ENCODE results near the gene ACADVL. TPM values are rescaled to one million over a fixed set of nuclear protein-coding genes. Genes with fewer than 3 reads are reported as not detected.
A peak's percentile ranks its signal among the peaks of the same experiment; 100 is the strongest.

Gene ACADVL
- total and polyA plus RNA-seq, 12 donors, result 961 to 6,098 (median 1,772) TPM

- peak in 1 of 7 donors; percentile 52 for DNase-seq
- WGBS, 4 donors, result 74 to 83% (median 78%) methylated on average over 4 to 7 of the region's 7 CpGs
Measured at GRCh38 chr17:7258731-7259554, 39.2 kb downstream of the ACADVL start.

DNA sequence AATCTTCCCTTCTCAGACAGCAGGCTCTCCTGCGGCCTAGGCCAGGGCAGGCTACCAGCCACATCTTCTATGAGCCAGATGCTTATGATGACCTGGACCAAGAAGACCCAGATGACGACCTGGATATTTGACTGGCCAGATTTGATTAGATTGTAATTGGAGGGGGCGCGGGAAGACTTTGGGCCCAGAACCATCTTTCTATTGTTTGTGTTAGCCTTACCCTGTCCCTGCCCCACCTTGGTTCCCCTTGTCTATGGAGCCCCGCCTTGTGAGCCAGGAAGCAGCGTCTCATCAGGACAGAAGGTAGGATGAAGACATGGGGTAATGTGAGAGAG, 39.8 kb downstream of the ACADVL start:
- H3K4me1 ChIP-seq (replicated peaks in 1 of 2), result peaks cover 12 to 21% of the 10 kb centered on the region in 2 donors
- 91 to 97% (median 95%) methylated on average over 6 of the region's 6 CpGs for WGBS, 4 donors
- intact Hi-C loops (cut with DNase I), result no loop called here
- no peak overlapping the region for H3K27ac ChIP-seq
- no peaks in the 10 kb centered on the region for H3K27me3 ChIP-seq
- H3K36me3 ChIP-seq (replicated peaks in 1 of 2), result peaks cover 0 to 44% of the 10 kb centered on the region in 2 donors
- no peaks in the 10 kb centered on the region for H3K9me3 ChIP-seq (replicated peaks in 1 of 3)
- no peak for DNase-seq
- no peak overlapping the region for H3K4me3 ChIP-seq
- TF ChIP-seq POLR2A (IDR thresholded peaks at IDR 0.05), result no peak

More at GRCh38 chr17:7258731-7259554, 39.2 kb downstream of the ACADVL start:
- TF ChIP-seq POLR2A (IDR thresholded peaks at IDR 0.05) (no peak), CTCF (IDR thresholded peaks at IDR 0.05) (no peak)
- Histone ChIP-seq H3K9me3 (replicated peaks in 1 of 3) (no peaks in the 10 kb centered on the region), H3K4me1 (replicated peaks in 1 of 2) (peaks cover 12 to 26% of the 10 kb centered on the region in 2 donors), H3K36me3 (replicated peaks in 1 of 2) (peaks cover 0 to 50% of the 10 kb centered on the region in 2 donors), H3K27me3 (no peaks in the 10 kb centered on the region), H3K4me3 (no peak overlapping the region), H3K27ac (no peak overlapping the region)
- intact Hi-C loops (cut with DNase I), result no loop called here

DNA sequence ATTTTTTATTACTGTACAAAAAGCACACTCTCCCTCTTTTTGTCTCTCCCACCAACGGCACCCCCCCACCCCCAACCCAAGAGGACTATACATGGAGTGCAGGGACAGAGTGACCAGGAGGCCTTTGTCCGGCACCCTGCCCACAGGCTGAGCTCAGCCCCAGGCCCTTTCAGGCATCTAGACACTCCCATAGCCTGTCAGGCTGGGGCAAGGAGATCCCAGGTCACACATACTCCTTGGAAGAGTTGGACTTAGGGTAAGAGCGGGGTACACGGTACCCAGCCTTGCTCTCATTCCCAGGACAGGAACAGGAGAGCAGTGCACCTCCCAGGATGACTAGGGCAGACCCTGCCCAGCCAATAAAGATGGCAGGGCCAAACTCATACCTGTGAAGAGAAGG, 40.4 kb downstream of the ACADVL start:
- DNase-seq, result no peak
- peak overlapping the region in 1 of 5 donors; percentile 81 for H3K27ac ChIP-seq
- H3K27me3 ChIP-seq, result no peaks in the 10 kb centered on the region
- 83 to 85% (median 84%) methylated on average over 4 of the region's 4 CpGs for WGBS, 4 donors
- peaks cover 0 to 38% of the 10 kb centered on the region in 2 donors for H3K36me3 ChIP-seq (replicated peaks in 1 of 2)
- TF ChIP-seq CTCF (IDR thresholded peaks at IDR 0.05) (no peak), POLR2A (IDR thresholded peaks at IDR 0.05) (no peak)
- H3K4me1 ChIP-seq (replicated peaks in 1 of 2), result peaks cover 12 to 21% of the 10 kb centered on the region in 2 donors
- no peaks in the 10 kb centered on the region for H3K9me3 ChIP-seq (replicated peaks in 1 of 3)
- peak overlapping the region in 1 of 4 donors; percentile 61 for H3K4me3 ChIP-seq
- intact Hi-C loops (cut with DNase I), result loop anchor here in 1 of 2 donors (5.0 kb wide), 1 partner anchor 42 kb away; no protein-coding TSS in a partner anchor

- H3K36me3 ChIP-seq (replicated peaks in 1 of 2), result peaks cover 0 to 31% of the 10 kb centered on the region in 2 donors
- no peaks in the 10 kb centered on the region for H3K27me3 ChIP-seq
- H3K4me3 ChIP-seq, result peak overlapping the region in 2 of 4 donors; percentile 14 to 61
- peak in 4 of 7 donors; percentile 56 to 64 (median 62) for DNase-seq
- H3K4me1 ChIP-seq (replicated peaks in 1 of 2), result peaks cover 12 to 21% of the 10 kb centered on the region in 2 donors
- TF ChIP-seq CTCF (IDR thresholded peaks at IDR 0.05) (no peak), POLR2A (IDR thresholded peaks at IDR 0.05) (no peak)
- peak overlapping the region in 2 of 5 donors; percentile 38 to 81 for H3K27ac ChIP-seq
- intact Hi-C loops (cut with DNase I), result loop anchor here in 1 of 2 donors (5.0 kb wide), 1 partner anchor 41 kb away; no protein-coding TSS in a partner anchor
- WGBS, 4 donors, result 7 to 45% (median 10%) methylated on average over 4 to 54 of the region's 54 CpGs
- no peaks in the 10 kb centered on the region for H3K9me3 ChIP-seq (replicated peaks in 1 of 3)
Measured at GRCh38 chr17:7260651-7261378, 41.1 kb downstream of the ACADVL start.
